C4-2B (cell line): Measurements from ENCODE around the gene PRKCI.
"Not testable (repeated sequence)": the region's sequence is repeated elsewhere in the genome, so short reads cannot be mapped to it uniquely, and the experiment has no call there.

Experiments
- H3K27ac ChIP-seq: fragments of 450-650 bp; 2 replicates; pipeline ENCODE4 v1.5.1; 2017
- CTCF ChIP-seq: fragments of 450-650 bp; conservative IDR thresholded peaks from 2 replicates; pipeline ENCODE4 v1.5.1; 2017; ENCODE audit warnings: mild to moderate bottlenecking
- ZFX ChIP-seq: fragments of 450-650 bp; IDR thresholded peaks from 2 replicates; pipeline ENCODE4 v1.6.1; 2017

PRKCI gene

GRCh38 chr3:170221924-170222646 is at the start of gene PRKCI:
Gene PRKCI, plus strand, starts transcription at chr3:170222424. Its CDS starts 246 bp downstream, at chr3:170222670.
- peak within 1 kb of the TSS; percentile 86 for H3K27ac ChIP-seq
- no peak for TF ChIP-seq CTCF
- TF ChIP-seq ZFX, result no peak

GRCh38 chr3:170178651-170179050 is 43.6 kb upstream of the PRKCI start:
- no peak overlapping the region for H3K27ac ChIP-seq
- TF ChIP-seq ZFX (no peak), CTCF (no peak)

DNA sequence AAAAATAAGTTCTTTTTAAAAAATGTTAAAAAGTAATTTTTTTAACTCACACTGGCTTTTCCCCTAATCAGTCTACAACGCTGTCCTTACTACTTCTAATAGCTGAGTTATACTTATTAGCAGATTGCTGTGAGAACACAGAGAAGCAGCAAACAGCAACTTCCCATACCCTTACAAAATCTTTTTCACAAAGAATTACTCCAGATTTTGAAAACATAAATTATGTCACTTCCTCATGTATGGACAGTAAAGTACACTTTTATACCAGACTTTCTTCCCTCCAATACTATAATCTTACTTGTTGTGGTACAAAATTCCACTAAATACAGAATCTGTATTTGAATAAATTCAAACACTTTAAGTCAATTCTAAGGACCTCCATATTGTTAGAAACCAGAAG is 42.8 kb upstream of the PRKCI start:
- TF ChIP-seq ZFX (no peak), CTCF (no peak)
- no peak overlapping the region for H3K27ac ChIP-seq

DNA sequence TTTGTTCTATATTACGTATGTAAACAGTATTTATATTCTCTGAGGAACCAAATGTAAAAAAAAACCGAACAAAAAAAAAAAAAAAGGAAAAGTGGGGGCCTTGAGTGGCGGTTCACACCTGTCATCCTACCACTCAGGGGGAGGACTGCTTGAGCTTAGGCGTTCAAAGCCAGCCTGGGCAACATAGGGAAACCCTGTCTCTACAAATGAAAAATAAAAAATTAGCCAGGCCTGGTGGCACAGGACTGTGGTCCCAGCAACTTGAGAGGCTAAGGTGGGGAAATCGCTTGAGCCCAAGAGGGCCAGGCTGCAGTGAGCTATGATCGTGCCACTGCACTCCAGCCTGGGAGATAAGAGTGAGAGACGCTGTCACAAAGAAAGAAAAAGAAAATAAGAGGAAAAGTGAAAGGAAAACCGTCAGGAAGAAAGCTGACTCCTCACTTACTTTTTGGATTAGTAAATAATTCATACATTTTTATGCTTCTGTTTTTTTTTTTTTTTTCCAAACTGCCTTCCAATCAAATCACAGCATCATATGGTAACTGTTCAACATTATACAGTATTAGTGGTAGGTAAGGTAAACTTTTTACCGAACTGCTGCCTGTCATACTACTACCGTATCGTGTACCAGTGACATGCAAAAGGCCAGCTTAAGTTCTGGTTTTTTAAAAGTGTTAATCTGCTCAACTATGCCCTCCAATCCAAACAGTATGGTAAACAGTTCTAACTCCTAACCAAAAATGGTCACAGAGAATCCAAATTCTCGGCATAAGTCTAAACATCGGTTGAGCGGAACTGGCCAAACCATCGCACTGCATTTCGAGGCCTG is 41.9 kb upstream of the PRKCI start:
- no peak for TF ChIP-seq CTCF
- TF ChIP-seq ZFX, result no peak

GRCh38 chr3:170180908-170181885 is 41.0 kb upstream of the PRKCI start, which contains the start of gene PHC3:
Gene PHC3, minus strand, starts transcription at chr3:170181733. Its CDS starts 18 bp downstream, at chr3:170181715.
- TF ChIP-seq ZFX (peak; percentile 99), CTCF (no peak)
- H3K27ac ChIP-seq, result peak within 1 kb of the TSS; percentile 95

More for the DNA sequence above, 41.9 kb upstream of the PRKCI start:
- peak overlapping the region; percentile 95 for H3K27ac ChIP-seq

DNA sequence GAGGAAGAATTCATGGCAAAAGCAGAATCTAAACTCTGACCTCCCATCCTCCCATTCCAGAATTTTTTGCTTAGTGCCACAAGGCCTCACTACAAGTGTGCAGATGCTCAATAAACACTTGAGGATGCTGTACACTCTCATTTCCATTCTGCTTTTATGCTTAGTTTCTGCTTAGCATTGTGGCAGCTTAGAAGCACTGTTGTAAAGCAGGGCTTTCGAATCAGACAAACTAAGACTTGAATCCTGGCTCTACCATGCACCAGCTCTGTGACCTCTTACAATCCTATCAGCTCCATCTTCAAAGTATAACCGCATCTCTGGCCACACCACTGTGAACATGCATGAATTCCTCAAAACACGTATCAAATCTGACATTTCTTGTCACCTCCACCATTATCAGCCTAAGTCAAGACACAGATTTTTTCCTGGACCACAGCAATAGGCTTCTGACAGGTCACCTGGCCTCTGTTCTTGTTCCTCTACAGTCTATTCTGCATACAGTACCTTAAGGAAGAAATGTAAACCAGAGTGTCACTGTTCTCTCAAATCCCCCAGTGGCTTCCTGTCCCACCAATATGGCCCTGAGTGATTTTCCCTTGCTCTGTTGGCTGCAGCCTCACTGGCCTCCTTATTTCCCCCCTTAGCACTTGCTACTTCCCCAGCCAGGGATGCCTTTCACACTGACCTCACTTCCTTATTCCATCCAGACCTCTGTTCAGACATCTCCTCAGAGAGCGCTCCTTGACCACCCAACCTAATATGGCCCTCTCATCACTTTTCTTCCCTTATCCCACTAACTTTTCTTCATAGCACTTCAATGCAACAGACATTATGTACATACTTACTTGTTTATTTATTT is 32.6 kb upstream of the PRKCI start:
- H3K27ac ChIP-seq, result no peak overlapping the region
- no peak for TF ChIP-seq ZFX
- peak; percentile 65 for TF ChIP-seq CTCF

DNA sequence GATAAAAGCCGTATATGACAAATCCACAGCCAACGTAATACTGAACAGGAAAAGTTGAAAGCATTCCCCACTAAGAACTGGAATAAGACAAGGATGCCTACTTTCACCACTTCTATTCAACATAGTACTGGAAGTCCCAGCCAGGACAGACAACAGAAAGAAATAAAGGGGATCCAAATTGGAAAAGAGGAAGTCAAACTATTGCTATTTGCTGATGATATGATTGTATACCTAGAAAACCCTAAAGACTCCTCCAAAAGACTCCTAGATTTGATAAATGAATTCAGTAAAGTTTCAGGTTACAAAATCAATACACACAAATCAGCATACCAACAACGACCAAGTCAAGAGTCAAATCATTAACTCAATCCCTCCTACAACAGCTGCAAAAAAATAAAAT is 26.5 kb upstream of the PRKCI start:
- H3K27ac ChIP-seq, result not testable (repeated sequence)
